NCI-H82 treated with DMSO at 0.1 percent for 48 hours (cell line): Measurements from ENCODE around the gene ZNF341.
"Not testable (repeated sequence)": the region's sequence is repeated elsewhere in the genome, so short reads cannot be mapped to it uniquely, and the experiment has no call there.

Experiments used
- DNase-seq: peaks from one replicate; lab custom pipeline; 2025; ENCODE audit not compliant: unreplicated experiment; lab: John Stamatoyannopoulos, UW

ZNF341 gene

DNA sequence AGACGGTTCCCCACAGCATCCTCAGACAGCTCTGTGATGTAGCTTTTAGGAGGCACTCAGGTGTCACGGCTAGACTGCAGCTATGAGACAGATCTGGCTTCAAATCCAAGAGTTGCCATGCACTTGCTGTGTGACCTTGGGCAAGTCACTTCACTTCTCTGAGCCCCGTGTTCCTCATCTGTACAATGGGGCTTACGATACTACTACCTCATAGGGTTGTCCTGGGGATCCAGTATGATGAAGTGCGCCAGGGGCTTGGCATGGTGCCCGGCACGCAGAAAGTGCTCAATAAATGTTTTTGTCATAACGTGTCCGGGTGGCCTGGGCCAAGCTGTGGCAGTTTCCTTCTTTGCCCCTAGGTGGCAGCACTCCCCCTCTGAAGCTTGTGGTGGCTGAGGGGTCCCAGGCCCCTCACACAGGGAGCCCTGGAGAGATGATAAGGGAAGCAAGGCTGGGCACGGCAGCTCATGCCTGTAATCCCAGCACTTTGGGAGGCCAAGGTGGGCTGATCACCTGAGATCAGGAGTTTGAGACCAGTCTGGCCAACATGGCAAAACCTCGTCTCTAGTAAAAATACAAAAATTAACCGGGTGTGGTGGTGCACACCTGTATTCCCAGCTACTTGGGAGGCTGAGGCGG is 60.3 kb downstream of the ZNF341 start:
- no peak for DNase-seq

DNA sequence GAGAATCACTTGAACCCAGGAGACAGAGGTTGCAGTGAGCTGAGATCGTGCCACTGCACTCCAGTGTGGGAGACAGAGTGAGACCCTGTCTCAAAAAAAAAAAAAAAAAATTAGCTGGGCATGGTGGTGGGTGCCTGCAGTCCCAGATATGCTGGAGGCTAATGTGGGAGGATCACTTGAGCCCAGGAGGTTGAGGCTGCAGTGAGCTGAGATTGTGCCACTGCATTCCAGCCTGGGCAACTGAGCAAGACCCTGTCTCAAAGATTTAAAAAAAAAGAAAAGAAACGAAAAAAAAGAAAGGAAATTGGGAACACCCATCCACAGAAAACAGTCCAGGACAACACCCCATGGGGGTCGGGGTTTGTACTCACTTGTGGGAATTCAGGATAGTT is 60.8 kb downstream of the ZNF341 start:
- not testable (repeated sequence) for DNase-seq

DNA sequence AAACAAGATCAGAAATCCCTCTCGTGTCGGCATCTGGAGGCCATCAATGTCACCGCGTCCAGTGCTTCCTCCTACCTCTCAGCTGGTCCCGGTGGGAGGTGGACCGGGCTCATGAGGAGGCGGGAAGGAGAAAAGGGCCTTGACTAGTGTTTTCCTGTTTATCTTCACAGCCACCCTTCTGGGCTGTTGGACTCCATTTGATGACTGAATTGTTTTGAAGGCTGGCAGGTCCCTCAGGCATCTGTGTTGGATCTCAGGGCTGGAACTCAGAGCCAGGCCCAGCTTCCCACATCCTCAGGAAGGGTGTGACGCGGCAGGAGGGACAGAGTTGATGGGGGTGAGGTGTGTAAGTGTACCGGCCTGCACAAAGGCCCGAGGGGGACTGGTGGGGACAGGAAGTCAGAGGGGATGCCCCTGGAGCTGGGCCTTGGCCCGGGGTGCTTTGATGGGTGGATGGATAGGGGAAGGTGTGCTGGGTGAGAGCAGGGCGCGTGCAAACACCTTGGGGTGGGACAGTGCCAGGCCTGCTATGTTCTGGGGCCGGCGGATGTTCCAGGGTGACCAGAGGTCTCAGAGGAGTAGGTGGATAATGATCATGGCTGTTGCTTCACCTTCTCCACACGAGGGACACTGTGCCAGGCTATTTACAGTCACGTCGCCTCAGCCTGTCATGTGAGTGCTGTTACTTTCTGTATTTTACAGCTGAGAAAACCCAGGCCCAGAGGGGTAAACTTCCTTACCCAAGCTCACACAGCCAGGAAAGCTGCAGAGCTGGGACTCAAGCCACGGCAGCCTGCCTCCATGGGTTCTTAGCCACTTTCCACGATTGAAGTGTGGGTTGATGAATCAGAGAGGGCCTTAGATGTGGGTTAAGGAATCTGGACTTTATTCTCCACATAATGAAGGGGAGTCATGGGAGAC is 61.5 kb downstream of the ZNF341 start:
- no peak for DNase-seq

DNA sequence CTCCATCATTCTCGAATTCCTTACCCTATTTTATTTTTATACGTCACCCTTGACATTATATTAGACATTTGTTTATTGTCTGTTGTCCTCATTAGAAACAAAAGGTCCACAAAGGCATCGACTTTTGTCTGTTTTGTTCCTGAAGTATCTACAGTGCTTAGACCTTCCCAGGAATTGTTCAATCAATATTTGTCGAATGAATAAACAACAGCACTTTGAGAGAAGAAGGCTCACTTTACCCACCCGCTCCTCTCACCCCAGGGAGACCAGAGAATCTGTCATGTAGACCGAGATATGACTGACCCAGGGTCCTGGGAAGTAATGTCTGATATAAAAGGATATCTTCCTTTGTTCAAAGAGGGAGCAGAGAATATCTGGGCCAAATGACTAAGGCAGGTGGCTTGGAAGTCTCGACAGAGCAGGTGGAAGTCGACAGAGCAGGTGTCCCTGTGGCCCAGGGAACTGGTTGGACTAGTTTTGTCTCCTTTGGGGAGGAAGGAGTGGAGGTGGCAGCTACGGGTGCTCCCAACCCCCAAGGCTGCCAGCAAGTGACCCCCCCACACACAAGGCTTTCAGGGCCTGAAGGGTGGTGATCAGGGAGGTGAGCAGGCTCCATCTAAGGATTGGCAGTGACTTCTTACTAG is 64.6 kb downstream of the ZNF341 start:
- no peak for DNase-seq

DNA sequence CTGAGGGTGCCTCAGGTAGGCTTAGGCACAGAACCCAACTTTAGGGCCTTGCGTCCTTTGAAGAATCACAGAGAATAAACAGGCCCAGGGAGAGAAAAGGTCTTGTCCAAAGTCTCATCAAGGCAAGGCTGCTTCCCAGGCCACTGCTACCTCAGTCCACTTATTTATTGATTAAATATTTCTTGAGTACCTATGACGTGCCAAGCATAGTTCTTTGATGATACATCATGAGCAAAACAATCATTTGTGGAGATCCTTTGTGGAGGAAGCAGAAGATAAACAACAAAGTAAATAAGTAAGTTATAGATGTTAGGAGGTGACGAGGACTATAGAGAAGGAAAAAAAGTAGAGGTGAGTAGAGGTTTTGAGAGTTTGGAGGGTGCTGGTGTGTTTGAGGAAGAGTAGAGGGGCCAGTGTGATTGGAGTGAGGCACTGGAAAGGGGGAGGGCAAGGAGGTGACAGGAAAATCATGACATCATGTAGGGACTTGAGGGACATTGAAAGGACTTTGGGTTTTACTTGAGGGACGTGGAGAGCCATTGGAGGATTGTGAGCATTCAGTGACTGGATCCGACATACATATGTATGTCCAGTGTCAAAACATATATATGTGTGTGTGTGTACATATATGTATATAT is 65.2 kb downstream of the ZNF341 start:
- no peak for DNase-seq

DNA sequence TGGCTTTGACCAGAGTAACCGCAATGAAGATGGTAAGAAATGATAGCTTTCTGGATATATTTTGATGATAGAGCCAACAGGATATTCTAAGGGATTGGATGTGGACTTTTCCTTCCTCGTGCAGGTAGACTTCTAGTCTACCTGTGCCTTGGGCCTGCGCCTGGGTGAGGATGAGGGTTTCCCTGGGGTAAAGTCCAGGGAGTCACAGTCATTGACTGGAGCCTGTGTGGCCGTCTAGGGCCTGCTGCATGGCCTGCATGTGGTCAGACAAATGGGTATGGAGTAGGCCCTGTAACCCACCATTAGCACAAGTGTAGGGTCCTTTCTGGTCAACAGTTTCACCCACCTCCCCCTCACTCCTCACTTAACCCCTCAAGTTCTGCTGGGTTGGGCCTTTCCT is 66.6 kb downstream of the ZNF341 start:
- DNase-seq = no peak

DNA sequence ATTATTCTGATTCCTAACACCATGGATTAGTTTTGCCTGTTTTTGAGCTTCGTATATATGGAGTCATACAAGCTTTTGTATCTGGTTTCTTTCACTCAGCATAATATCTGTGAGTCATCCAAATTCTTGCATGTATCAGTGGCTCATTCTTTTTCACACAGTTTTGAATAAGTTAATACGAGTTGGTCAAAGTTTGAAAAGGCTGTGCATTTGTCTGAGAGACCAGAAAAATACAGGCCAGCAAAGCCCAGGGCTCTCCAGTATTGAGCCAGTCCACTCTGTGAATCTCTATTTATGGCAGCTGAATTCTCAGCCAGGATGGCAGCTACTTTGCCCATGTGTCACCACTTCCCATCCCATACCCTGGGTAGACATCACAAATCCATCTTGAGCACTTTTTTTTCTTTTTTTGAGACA is 72.1 kb downstream of the ZNF341 start:
- DNase-seq = no peak

DNA sequence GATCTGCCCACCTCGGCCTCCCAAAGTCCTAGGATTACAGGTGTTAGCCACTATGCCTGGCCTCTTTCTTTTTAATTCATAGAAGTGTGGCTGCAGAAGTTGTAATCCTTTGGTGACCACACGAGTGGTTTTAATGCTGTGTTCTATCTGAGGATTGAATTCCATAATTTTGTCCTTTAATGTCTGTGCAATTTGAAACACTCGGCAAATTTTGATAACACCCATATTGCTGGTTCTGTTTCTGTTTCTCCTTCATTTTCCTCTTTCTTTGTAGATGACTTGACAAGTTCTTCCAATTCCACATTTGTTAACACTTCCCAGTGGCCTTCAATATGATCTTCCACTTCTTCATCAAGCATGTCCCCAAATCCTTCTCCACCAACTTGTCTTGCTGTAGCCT is 76.6 kb downstream of the ZNF341 start:
- no peak for DNase-seq

DNA sequence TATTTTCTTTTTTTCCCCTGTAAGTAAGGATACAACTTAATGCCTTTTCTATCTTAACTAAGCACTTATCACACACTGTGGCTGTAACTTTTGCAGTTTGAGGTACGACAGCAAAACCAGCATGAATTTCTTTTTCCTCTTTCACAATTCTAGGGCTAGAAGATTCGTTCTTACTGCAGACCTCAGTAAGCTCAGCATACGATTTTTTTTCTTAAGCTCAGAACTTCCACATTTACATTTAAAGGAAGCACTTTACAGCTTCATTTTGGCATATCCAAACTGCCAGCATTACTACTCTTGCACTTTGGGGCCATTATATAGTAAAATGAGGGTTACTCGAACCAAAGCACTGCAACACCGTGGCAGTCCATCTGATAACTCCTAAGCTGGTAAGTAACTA is 78.5 kb downstream of the ZNF341 start:
- DNase-seq = no peak

DNA sequence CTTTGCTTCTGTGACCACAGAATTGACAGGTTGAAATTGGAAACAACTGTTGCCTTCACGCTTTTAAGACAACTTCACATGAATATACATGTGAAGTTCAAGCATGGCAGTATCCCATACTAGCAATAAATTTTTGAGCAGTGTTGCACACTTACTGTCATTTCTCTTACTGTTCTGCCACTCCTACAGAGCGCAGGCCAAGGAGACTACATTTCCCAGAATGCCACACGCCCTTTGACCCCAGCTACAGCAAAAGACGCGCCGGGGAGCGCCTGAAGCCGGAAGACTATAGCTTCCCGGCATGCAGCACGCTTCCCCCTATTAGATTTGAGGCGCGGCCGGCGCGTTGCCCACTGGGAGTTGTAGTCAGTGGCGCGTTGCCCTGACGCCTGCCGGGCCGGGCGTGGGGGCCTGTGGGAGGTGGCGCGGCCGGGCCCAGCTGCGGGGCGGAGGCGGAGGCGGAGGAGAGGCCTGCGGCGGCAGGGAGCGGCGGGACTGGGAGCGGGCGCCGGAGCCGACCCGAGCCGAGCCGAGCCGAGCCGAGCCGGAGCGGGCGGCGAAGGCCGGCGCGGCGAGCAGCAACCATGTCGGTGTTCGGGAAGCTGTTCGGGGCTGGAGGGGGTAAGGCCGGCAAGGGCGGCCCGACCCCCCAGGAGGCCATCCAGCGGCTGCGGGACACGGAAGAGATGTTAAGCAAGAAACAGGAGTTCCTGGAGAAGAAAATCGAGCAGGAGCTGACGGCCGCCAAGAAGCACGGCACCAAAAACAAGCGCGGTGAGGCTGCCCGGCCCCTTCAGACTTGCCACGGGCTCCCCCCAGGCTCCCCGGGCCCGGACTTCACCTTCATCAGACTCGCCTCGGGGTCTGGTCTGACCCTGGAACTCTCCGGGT is 79.3 kb downstream of the ZNF341 start, which contains the start of gene CHMP4B:
Gene CHMP4B (plus strand): TSS at position 464 of the 891 bp plus-strand sequence. CDS start 121 bp downstream, at position 585.
- DNase-seq = peak; percentile 95

DNA sequence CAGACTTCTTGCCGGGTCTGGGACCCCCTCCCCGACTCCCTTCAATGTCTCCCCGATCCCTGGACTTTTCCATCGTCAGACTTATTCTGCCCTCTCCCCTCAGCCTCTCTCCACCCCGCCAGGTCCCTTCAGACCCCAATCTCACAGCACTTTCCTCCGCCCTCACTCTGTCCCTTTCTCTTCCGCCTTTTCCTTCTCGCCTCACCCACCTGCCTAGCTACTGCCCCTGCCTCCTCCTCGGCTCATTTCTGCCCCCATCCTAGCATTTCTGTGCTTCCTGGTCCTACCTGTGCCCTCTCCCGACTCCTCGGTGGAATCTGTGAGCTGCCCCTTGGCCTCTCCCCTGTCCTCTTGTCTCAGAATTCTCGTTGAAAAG is 80.0 kb downstream of the ZNF341 start:
- no peak for DNase-seq

DNA sequence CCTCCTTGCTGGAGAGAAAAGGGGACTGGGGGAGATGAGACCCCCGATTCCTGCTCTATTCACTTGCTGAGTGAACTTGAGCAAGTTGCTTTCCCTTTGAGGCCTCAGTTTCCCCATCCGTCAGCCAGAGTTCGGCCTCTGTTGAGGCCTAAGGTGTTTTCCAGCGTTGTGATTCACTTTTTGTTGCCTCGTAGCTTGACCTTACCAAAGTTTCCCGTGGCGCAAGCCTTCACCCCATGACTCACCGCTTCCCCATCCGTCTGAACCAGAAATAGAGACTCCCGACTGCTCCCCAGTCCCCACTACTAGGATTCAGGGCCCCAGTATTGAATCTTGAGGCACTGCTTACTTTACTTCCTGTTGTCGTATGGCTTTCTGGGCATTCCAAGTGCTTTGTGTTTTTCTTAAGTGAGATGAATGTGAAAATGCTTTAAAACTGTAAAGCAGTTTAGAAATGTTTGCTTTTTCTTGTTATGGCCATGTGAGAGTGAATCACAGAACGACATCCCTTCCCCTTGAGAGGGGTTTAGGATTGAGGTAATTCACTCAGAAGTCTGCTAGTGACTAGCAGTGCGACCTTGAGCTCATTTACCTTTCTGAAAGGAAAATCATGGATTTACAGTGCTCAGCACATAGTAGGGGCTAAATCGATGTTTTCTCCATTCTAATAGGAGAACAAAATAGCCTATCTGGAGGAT is 80.5 kb downstream of the ZNF341 start:
- no peak for DNase-seq

DNA sequence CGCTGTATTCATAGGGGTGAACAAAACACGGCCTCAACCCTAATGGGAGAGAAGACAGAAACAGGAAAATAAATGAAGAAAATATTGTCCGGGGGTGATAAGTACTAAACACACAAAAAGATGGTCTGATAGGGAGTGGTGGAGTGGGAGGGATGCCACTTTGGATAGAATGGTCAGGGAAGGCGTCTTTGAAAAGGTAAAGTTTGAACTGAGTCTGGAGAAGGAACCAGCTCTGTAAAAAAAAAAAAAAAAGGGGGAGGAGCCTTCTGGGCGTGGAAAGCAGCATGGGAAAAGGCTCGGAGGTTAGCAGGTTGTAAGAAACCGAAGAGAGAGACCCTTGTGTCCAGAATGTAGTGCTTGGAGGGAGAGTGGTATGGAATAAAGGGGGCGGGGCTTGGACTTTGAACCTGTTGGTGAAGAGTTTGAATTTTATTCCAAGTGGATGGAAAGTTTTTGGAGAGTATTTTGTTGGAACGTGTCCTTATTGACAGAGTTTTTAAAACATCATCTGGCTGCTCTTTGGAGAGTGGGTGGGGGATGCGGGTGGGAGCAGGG is 81.2 kb downstream of the ZNF341 start:
- no peak for DNase-seq

DNA sequence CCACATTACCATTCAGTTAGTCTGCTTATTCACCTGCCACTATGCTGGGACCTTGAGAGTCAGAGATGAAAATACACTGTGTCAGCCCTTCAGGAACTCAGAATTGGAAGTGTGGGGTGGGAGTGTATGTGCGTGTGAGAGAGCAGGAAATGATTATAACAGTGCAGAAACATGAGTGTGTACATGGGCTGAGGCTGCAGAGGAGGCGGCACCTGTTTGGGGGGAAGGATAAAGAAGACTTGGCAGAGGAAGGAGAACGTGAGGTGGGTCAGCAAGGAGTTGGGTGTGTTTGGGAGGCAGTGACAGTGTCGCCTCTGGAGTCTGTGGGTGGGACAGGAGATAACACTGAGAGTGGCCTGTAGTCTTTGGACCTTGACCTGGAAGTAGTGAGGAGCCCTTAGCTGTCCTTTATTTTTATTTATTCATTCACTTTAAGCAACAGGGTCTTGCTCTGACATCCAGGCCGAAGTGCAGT is 82.5 kb downstream of the ZNF341 start:
- DNase-seq = no peak

DNA sequence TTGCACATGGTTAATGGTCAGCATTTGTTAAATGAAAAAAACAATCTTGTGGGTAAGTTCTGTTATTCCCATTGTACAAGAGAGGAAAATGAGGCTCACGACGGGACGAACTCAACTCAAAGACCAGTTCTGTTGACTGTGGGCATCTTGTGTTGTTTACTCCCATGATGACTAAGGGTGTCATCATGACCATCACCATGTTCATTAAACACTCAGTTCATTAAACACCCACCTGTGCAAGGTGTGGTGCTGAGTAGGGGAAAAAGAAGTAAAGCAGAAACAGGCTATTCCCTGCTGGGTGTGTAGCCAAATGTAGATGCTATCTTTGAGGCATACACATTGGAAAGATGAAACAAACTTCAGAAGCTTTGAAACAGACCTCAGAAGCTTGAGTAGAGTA is 83.9 kb downstream of the ZNF341 start:
- DNase-seq = no peak

DNA sequence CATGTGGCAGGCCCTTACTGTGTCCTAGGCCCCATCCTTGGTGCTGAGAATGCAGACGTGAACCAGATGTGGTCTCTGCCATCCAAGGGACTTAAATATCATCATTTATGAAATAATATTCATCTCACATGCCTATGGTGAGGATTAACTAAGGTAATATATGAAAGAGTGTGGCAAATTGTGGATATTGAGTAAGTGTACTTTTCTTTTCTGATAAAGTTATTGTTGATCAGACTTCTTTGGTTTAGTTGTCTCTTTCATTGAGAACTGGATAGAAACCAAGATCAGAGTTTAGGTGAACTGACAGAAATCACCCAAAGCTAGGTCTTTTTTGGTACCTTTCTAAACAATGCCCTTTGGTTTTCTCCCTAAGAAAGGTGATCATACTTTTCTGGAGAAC is 84.4 kb downstream of the ZNF341 start:
- DNase-seq = no peak

DNA sequence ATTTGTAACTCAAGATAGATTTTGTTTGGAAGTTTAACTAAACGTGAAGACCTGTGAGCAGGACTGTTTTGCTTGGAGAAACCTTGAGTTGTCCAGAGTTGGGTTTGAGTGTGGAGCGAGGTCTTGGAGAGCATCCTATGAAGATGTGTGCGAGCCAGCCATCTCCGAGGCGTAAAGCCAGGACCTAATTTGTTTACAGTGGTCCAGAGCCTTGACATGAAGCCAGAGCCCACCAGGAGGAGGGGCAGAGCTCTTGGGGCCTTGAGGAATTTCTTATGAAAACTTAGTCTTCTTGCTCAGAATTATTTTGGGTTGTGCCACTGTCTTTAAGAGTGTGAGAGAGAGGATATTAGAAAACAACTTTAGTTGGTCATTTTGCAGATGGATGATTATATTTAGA is 85.6 kb downstream of the ZNF341 start:
- no peak for DNase-seq

DNA sequence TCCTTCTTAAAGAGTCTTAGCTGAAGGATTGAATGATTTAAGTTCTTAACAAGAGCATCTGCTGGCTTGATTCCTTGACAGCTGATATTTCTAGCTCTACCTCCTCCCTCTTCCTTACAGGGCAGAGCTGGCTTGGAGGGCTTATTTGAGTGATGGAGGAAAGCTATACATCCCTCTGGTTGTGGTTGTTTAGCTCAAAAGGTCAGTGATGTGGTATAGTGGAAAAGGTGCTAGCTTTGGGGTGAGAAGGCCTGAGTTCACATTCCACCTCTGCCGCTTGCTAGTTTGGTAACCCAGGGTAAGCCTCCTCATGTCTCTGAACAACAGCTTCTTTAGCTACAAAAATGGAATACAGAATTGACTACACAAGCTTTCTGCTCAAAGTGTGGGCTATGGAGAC is 87.7 kb downstream of the ZNF341 start:
- no peak for DNase-seq

DNA sequence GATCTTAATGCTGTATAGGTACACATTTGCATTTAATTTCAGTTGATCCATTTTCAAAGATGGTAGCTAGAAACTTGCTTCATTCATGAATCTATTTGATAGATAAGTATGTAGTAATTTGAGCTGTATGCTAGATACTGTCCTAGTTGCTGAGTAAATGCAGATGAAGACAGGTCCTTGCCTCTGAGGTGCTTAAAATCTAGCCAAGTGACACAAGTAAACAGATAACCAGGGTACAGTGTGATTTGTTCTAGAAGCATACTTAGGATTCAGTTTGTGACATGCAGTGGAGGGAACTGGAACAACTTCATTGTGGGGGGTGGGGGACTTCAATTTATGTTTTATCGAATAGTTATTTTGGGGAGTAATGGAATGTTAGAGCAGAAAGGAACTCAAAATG is 88.6 kb downstream of the ZNF341 start:
- DNase-seq = no peak
